Brain microvascular endothelial cell (primary cell): ENCODE measurements around the gene SLC9A8.

ENCODE experiments used
- DNase-seq: peaks from one replicate; pipeline ENCODE4 v3.0.0-alpha.2; 2020
- H3K27ac ChIP-seq: fragments of 250-450 bp; sonication (Bioruptor Pico); 2 replicates; pipeline ENCODE4 v1.5.1; 2020; ENCODE audit warnings: mild to moderate bottlenecking, moderate library complexity
- H3K27me3 ChIP-seq: fragments of 250-450 bp; sonication (Bioruptor Pico); replicated peaks from 2 replicates; pipeline ENCODE4 v1.5.1; 2020; ENCODE audit warnings: mild to moderate bottlenecking
- H3K36me3 ChIP-seq: fragments of 250-450 bp; sonication (Bioruptor Pico); replicated peaks from 2 replicates; pipeline ENCODE4 v1.5.1; 2020; ENCODE audit warnings: mild to moderate bottlenecking
- H3K4me3 ChIP-seq: 2 replicates; pipeline ENCODE4 v1.5.1; 2011; ENCODE audit warnings: low read depth, mild to moderate bottlenecking, control low read depth, low read length, moderate library complexity
- CTCF ChIP-seq: IDR thresholded peaks from 2 replicates; pipeline ENCODE4 v1.5.1; 2011; ENCODE audit warnings: low read depth, mild to moderate bottlenecking, moderate library complexity, low read length, control low read depth, inconsistent platforms; ENCODE audit errors: missing control alignments
- in situ Hi-C: cut with HindIII; loops from 2 replicates; pipeline ENCODE4 v1.10.0; 2017; ENCODE audit warnings: low sequenced_read_pairs, low pct_ligation_motif_present

SLC9A8 gene

GRCh38 chr20:49792006-49792405, 20.6 kb upstream of the SLC9A8 start:
- H3K36me3 ChIP-seq = no peaks in the 10 kb centered on the region
- H3K27ac ChIP-seq = no peak overlapping the region
- in situ Hi-C loops = no loop called here
- no peak for TF ChIP-seq CTCF
- no peak overlapping the region for H3K4me3 ChIP-seq
- DNase-seq = peak; percentile 11
- H3K27me3 ChIP-seq = no peaks in the 10 kb centered on the region

DNA sequence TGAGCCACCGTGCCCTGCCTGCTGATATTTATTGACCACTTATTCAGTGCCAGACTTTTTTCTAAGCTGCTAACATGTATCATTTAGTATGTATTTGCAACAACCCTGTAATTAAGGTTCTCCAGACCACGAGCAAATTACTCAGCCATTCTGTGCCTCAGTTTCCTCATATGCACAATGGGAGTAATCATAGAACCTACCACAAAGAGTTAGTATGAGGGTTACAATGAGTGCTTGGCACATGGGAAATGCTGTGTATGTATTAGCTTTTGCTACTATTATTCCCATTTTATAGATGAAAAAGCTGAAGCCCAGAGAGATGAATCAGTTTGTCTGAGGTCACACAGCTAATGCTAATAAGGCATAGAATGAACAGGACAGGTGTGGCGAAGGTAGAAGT, 20.0 kb upstream of the SLC9A8 start:
- no peaks in the 10 kb centered on the region for H3K36me3 ChIP-seq
- DNase-seq = no peak
- TF ChIP-seq CTCF = no peak
- no peaks in the 10 kb centered on the region for H3K27me3 ChIP-seq
- no peak overlapping the region for H3K4me3 ChIP-seq
- no peak overlapping the region for H3K27ac ChIP-seq
- in situ Hi-C loops = no loop called here

DNA sequence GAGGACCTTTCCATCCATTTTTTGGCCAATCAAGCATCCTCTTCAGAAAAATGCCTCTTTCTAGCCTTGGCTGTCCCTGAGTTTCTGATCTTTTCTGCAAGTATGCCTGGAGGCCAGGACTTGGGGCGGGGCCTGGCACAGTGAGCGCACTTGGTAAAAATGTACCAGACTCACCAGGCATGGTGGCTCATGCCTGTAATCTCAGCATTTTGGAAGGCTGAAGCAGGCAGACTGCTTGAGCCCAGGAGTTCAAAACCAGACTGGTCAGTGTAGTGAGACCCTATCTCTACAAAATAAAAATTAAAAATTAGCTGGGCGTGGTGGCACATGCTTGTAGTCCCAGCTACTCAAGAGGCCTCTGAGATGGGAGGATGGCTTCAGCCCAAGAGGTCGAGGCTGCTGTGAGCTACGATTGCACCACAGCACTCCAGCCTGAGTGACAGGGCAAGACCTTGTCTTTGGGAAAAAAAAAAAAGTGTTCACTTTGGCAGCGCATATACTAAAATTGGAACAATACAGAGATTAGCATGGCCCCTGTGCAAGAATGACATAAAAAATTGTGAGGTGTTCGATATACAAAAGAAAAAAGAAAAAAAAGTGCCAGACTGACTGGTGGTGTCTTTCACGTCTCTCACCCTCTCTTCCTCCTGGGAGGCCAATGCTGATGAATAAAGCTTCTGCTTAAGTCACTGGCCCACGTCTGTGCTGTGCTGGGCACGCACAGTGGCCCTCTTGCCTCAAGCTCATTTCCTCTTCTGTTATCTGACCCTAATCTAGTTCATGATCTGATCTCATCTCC, 18.1 kb upstream of the SLC9A8 start:
- Histone ChIP-seq H3K36me3 (no peaks in the 10 kb centered on the region), H3K27me3 (no peaks in the 10 kb centered on the region), H3K27ac (no peak overlapping the region), H3K4me3 (no peak overlapping the region)
- in situ Hi-C loops = no loop called here
- no peak for DNase-seq
- no peak for TF ChIP-seq CTCF

DNA sequence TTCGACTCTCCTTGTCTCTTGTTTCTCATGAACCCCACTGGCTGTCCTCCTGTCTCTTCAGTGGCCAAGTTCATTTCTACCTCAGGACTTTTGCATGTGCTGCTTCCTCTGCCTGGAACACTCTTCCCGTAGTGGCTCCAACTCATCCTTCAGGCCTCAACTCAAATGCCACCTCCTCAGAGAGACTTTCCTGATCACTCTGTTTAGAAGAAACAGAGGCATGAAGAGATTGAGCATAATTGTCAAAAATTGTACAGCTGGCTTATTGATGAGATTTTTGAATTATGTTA, 17.5 kb upstream of the SLC9A8 start:
- Histone ChIP-seq H3K4me3 (no peak overlapping the region), H3K27me3 (no peaks in the 10 kb centered on the region), H3K36me3 (no peaks in the 10 kb centered on the region), H3K27ac (no peak overlapping the region)
- in situ Hi-C loops = no loop called here
- TF ChIP-seq CTCF = no peak
- DNase-seq = no peak

DNA sequence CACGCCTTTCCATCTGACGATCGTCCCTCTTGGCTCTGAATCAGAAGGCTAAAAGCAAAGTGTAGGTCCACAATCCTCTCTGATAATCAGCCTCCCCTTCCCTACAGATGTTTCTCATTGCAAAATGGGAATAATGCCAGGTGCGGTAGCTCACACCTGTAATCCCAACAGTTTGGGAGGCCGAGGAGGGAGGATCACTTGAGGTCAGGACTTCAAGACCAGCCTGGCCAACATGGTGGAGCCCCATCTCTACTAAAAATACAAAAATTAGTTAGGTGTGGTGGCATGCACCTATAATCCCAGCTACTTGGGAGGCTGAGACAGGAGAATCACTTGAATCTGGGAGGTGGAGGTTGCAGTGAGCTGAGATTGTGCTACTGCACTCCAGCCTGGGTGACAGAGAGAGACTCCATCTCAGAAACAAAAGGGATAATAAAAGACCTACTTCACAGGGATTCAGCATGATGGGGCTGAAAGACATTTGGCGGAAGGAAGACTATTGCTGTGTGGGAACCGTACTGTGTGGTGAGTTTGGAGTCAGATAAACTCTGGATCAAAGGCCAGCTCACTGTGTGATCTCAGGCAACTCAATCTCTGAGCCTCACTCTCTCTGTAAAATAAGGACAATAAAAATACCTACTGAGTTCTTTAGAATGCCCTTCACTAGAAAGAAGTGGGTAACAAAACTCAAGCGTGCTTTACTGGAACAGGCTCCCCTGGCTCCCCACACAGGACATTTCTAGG, 15.9 kb upstream of the SLC9A8 start:
- no peak for DNase-seq
- in situ Hi-C loops = no loop called here
- no peak for TF ChIP-seq CTCF

GRCh38 chr20:49797344-49797615, 15.3 kb upstream of the SLC9A8 start:
- no peak for DNase-seq
- TF ChIP-seq CTCF = no peak
- no peaks in the 10 kb centered on the region for H3K36me3 ChIP-seq
- no peak overlapping the region for H3K4me3 ChIP-seq
- in situ Hi-C loops = no loop called here
- no peaks in the 10 kb centered on the region for H3K27me3 ChIP-seq
- no peak overlapping the region for H3K27ac ChIP-seq

More for the DNA sequence above, 15.9 kb upstream of the SLC9A8 start:
- H3K27me3 ChIP-seq = no peaks in the 10 kb centered on the region
- no peak overlapping the region for H3K4me3 ChIP-seq
- H3K36me3 ChIP-seq = no peaks in the 10 kb centered on the region
- no peak overlapping the region for H3K27ac ChIP-seq
